SK-N-SH (cell line): ENCODE data around the gene RPAIN. TPM values are rescaled to one million over a fixed set of nuclear protein-coding genes. Genes with fewer than 3 reads are reported as not detected.
"Not testable (repeated sequence)": the region's sequence is repeated elsewhere in the genome, so short reads cannot be mapped to it uniquely, and the experiment has no call there.

ENCODE experiments used
- CTCF ChIA-PET: fragments of 300-600, 350-600 bp; formaldehyde crosslinking; extraction: SDS; loops from one replicate; lab custom pipeline; 2021; lab: Yijun Ruan, JAX
- POLR2A ChIA-PET: fragments of 350-600 bp; sonication (Branson Sonifier 250); formaldehyde crosslinking; extraction: SDS; loops from one replicate; lab custom pipeline; 2020; ENCODE audit warnings: antibody characterized with exemption, inconsistent platforms; lab: Yijun Ruan, JAX
- DNase-seq: peaks from one replicate; pipeline ENCODE4 v3.0.0; 2012
- H2AFZ ChIP-seq: fragments of 200-600 bp; sonication (generic); 2 replicates; pipeline ENCODE4 v1.8.1; 2016; ENCODE audit warnings: antibody characterized with exemption, mild to moderate bottlenecking, low read depth
- H3F3A ChIP-seq: fragments of 200-600 bp; sonication (generic); replicated peaks from 2 replicates; pipeline ENCODE3; 2016; ENCODE audit warnings: antibody characterized with exemption, mild to moderate bottlenecking; ENCODE audit not compliant: insufficient read depth
- H3K27ac ChIP-seq, 2 experiments: fragments of 200-500 bp in 1 of 2; fragments of 200-600 bp in 1 of 2; sonication (Bioruptor generic) in 1 of 2; sonication (generic), shearing (Covaris generic) in 1 of 2; 2 replicates each; pipeline versions ENCODE4 v1.5.1 to v1.6.1; 2014 to 2016; ENCODE audit warnings: low read depth in 2 of 2, inconsistent platforms in 1 of 2, low read length in 1 of 2, mild to moderate bottlenecking in 1 of 2, mixed read lengths in 1 of 2
- H3K27me3 ChIP-seq: fragments of 200-600 bp; sonication (generic), shearing (Covaris generic); 2 replicates; pipeline ENCODE4 v1.6.1; 2016; ENCODE audit warnings: mixed run types; ENCODE audit not compliant: insufficient read depth
- H3K36me3 ChIP-seq, 2 experiments: fragments of 200-500 bp in 1 of 2; fragments of 200-600 bp in 1 of 2; sonication (Bioruptor generic) in 1 of 2; sonication (generic) in 1 of 2; replicated peaks in 1 of 2; 2 replicates each; pipeline versions ENCODE3 to v1.5.1; 2014 to 2016; ENCODE audit warnings: low read length in 1 of 2, mild to moderate bottlenecking in 1 of 2; ENCODE audit not compliant: insufficient read depth in 2 of 2, control insufficient read depth in 1 of 2
- H3K4me1 ChIP-seq, 2 experiments: fragments of 200-500 bp in 1 of 2; fragments of 200-600 bp in 1 of 2; sonication (Bioruptor generic) in 1 of 2; sonication (generic), shearing (Covaris generic) in 1 of 2; 2 replicates each; pipeline versions ENCODE4 v1.5.1 to v1.6.1; 2014 to 2016; ENCODE audit warnings: low read depth in 1 of 2, low read length in 1 of 2, mixed run types in 1 of 2; ENCODE audit not compliant: insufficient read depth in 2 of 2, control insufficient read depth in 1 of 2
- H3K4me2 ChIP-seq: fragments of 200-600 bp; sonication (generic), shearing (Covaris generic); 2 replicates; pipeline ENCODE4 v1.6.1; 2017; ENCODE audit warnings: mixed run types
- H3K4me3 ChIP-seq, 2 experiments: fragments of 200-500 bp in 1 of 2; fragments of 200-600 bp in 1 of 2; sonication (Bioruptor generic) in 1 of 2; sonication (generic), shearing (Covaris generic) in 1 of 2; 2 replicates each; pipeline versions ENCODE4 v1.5.1 to v1.8.1; 2014 to 2016; ENCODE audit warnings: low read depth in 2 of 2, inconsistent platforms in 1 of 2, low read length in 1 of 2, mild to moderate bottlenecking in 1 of 2, mixed read lengths in 1 of 2, moderate library complexity in 1 of 2
- H3K79me2 ChIP-seq: fragments of 200-600 bp; sonication (generic); 2 replicates; pipeline ENCODE4 v1.8.1; 2017; ENCODE audit warnings: mild to moderate bottlenecking; ENCODE audit not compliant: insufficient read depth
- H3K9ac ChIP-seq: fragments of 200-600 bp; sonication (generic); 2 replicates; pipeline ENCODE4 v1.6.1; 2017; ENCODE audit warnings: mixed run types
- H3K9me2 ChIP-seq: fragments of 200-600 bp; sonication (generic); 2 replicates; pipeline ENCODE4 v1.6.1; 2017; ENCODE audit warnings: mixed run types
- H3K9me3 ChIP-seq: fragments of 200-600 bp; sonication (generic); 2 replicates; pipeline ENCODE4 v1.6.1; 2017; ENCODE audit warnings: mixed run types, mild to moderate bottlenecking, moderate library complexity
- H4K20me1 ChIP-seq: fragments of 200-600 bp; sonication (generic); 2 replicates; pipeline ENCODE4 v1.6.1; 2017; ENCODE audit warnings: mild to moderate bottlenecking, mixed run types; ENCODE audit not compliant: insufficient read depth
- CHD2 ChIP-seq: fragments of 150-350 bp; IDR thresholded peaks from 2 replicates; pipeline ENCODE4 v1.6.1; 2018; ENCODE audit warnings: low read length; ENCODE audit not compliant: partially characterized antibody
- EZH2phosphoT487 ChIP-seq: fragments of 200-600 bp; sonication (generic); IDR thresholded peaks from 2 replicates; pipeline ENCODE4 v1.6.1; 2017; ENCODE audit warnings: low read depth, mixed run types, mild to moderate bottlenecking, antibody characterized with exemption, moderate library complexity, borderline replicate concordance
- FOSL2 ChIP-seq: IDR thresholded peaks from 2 replicates; pipeline ENCODE4 v1.4.0; 2012; ENCODE audit warnings: low read depth, mild to moderate bottlenecking, moderate library complexity, borderline replicate concordance
- FOXJ3 ChIP-seq: sonication (generic); formaldehyde crosslinking; IDR thresholded peaks from 2 replicates; pipeline ENCODE4 v1.5.1; 2020; ENCODE audit warnings: mild to moderate bottlenecking, missing genetic modification reagents
- FOXM1 ChIP-seq: IDR thresholded peaks from 2 replicates; pipeline ENCODE4 v1.4.0; 2012; ENCODE audit warnings: low read depth, mild to moderate bottlenecking
- GATA2 ChIP-seq: sonication (generic); formaldehyde crosslinking; IDR thresholded peaks from 2 replicates; pipeline ENCODE4 v1.5.0; 2020; ENCODE audit warnings: mild to moderate bottlenecking, missing genetic modification reagents
- JUND ChIP-seq: IDR thresholded peaks from 2 replicates; pipeline ENCODE4 v1.4.0; 2012
- MXI1 ChIP-seq: IDR thresholded peaks from 2 replicates; pipeline ENCODE4 v1.6.1; 2012; ENCODE audit warnings: mild to moderate bottlenecking, low read depth, low read length, improper control_type of control experiment
- NFIC ChIP-seq: IDR thresholded peaks from 2 replicates; pipeline ENCODE4 v1.4.0; 2012; ENCODE audit warnings: borderline replicate concordance
- POLR2AphosphoS5 ChIP-seq: IDR thresholded peaks from 2 replicates; pipeline ENCODE4 v1.6.1; 2012; ENCODE audit warnings: low read depth, low read length
- RAD21 ChIP-seq: IDR thresholded peaks from 2 replicates; pipeline ENCODE4 v1.6.1; 2012; ENCODE audit warnings: mild to moderate bottlenecking, low read length
- TAF1 ChIP-seq: IDR thresholded peaks from 2 replicates; pipeline ENCODE4 v1.6.1; 2012; ENCODE audit warnings: low read depth, mild to moderate bottlenecking, low read length, moderate library complexity, borderline replicate concordance
- TEAD4 ChIP-seq: IDR thresholded peaks from 2 replicates; pipeline ENCODE4 v1.4.0; 2012; ENCODE audit warnings: mild to moderate bottlenecking, borderline replicate concordance; ENCODE audit not compliant: insufficient read depth
- YY1 ChIP-seq: IDR thresholded peaks from 2 replicates; pipeline ENCODE4 v1.4.0; 2012; ENCODE audit warnings: low read depth, mild to moderate bottlenecking
- WGBS: methylation state at CpG from one replicate; pipeline ENCODE4 v1.1.6; 2017; ENCODE audit warnings: low lambda C conversion rate; 5-methylcytosine and 5-hydroxymethylcytosine counted together
- polyA plus RNA-seq, 3 experiments: library from polyadenylated mRNA; depleted of rRNA; stranded (reverse); fragments of >200 nt; gene quantifications; 2 replicates each; pipeline ENCODE4 v1.2.3, GENCODE V29; 2012
- TF ChIP-seq, protein P1 (sequence below): fragments of 150-350 bp; IDR thresholded peaks from 2 replicates; pipeline ENCODE4 v1.6.1; 2016; ENCODE audit warnings: mild to moderate bottlenecking, low read depth, low read length
- TF ChIP-seq, protein P2 (sequence below): fragments of 200-600 bp; sonication (generic); IDR thresholded peaks from 2 replicates; pipeline ENCODE4 v1.6.1; 2017; ENCODE audit warnings: antibody characterized with exemption, mild to moderate bottlenecking, moderate library complexity
- TF ChIP-seq, protein P3 (sequence below): IDR thresholded peaks from 2 replicates; pipeline ENCODE4; 2012

RPAIN gene
- polyA plus RNA-seq, 1 of the 3 experiments (the other 2 are of a cell fraction), result 75.5 TPM

DNA sequence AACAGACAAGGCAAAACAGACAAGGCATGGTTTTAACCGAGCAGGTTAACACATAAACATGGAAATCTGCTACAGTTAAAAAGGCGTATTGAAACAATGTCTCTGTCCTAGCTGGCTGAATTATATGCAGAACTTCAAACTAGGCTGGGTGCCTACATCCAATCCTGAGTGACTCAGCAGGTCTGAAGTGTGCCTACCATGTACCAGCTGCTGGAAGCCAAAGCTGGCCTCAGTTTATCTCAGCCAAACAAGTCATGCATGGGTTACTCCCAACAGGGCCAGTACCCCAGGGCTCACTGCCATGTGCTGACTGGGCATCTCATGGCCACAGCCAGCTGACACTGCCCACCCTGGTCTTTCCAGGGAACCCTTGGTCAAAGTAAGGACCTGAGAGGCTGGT, 15.0 kb downstream of the RPAIN start:
- Histone ChIP-seq H3K4me3 (no peak overlapping the region), H3K4me1 (peaks cover 0 to 21% of the 10 kb centered on the region in 2 experiments; a peak in 3 of 4 replicates)
- CTCF ChIA-PET, result no interaction called here
- TF ChIP-seq FOXJ3 (CRISPR knock-in tag) (no peak), TEAD4 (no peak), MXI1 (no peak), JUND (no peak), TAF1 (no peak), POLR2AphosphoS5 (no peak), CHD2 (no peak), RAD21 (no peak), EZH2phosphoT487 (no peak), NFIC (no peak), FOSL2 (no peak), FOXM1 (no peak), YY1 (no peak), GATA2 (CRISPR knock-in tag) (no peak)
- TF ChIP-seq, protein P1, sequence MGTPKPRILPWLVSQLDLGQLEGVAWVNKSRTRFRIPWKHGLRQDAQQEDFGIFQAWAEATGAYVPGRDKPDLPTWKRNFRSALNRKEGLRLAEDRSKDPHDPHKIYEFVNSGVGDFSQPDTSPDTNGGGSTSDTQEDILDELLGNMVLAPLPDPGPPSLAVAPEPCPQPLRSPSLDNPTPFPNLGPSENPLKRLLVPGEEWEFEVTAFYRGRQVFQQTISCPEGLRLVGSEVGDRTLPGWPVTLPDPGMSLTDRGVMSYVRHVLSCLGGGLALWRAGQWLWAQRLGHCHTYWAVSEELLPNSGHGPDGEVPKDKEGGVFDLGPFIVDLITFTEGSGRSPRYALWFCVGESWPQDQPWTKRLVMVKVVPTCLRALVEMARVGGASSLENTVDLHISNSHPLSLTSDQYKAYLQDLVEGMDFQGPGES, result no peak
- TF ChIP-seq, protein P2, sequence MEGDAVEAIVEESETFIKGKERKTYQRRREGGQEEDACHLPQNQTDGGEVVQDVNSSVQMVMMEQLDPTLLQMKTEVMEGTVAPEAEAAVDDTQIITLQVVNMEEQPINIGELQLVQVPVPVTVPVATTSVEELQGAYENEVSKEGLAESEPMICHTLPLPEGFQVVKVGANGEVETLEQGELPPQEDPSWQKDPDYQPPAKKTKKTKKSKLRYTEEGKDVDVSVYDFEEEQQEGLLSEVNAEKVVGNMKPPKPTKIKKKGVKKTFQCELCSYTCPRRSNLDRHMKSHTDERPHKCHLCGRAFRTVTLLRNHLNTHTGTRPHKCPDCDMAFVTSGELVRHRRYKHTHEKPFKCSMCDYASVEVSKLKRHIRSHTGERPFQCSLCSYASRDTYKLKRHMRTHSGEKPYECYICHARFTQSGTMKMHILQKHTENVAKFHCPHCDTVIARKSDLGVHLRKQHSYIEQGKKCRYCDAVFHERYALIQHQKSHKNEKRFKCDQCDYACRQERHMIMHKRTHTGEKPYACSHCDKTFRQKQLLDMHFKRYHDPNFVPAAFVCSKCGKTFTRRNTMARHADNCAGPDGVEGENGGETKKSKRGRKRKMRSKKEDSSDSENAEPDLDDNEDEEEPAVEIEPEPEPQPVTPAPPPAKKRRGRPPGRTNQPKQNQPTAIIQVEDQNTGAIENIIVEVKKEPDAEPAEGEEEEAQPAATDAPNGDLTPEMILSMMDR, result no peak
- TF ChIP-seq, protein P3, sequence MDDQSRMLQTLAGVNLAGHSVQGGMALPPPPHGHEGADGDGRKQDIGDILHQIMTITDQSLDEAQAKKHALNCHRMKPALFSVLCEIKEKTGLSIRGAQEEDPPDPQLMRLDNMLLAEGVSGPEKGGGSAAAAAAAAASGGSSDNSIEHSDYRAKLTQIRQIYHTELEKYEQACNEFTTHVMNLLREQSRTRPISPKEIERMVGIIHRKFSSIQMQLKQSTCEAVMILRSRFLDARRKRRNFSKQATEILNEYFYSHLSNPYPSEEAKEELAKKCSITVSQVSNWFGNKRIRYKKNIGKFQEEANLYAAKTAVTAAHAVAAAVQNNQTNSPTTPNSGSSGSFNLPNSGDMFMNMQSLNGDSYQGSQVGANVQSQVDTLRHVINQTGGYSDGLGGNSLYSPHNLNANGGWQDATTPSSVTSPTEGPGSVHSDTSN, result no peak
- TF ChIP-seq, all 33 proteins: peak for 0
- Histone ChIP-seq H2AFZ (no peak overlapping the region), H3F3A (peaks cover 29% of the 10 kb centered on the region), H3K79me2 (peaks cover 44% of the 10 kb centered on the region), H3K27ac (no peak overlapping the region), H3K9me3 (no peaks in the 10 kb centered on the region), H3K4me2 (no peak overlapping the region), H4K20me1 (no peaks in the 10 kb centered on the region), H3K9ac (no peak overlapping the region), H3K36me3 (peaks cover 54 to 55% of the 10 kb centered on the region in 2 experiments), H3K9me2 (no peaks in the 10 kb centered on the region), H3K27me3 (no peaks in the 10 kb centered on the region)
- no peak for DNase-seq
- POLR2A ChIA-PET, result no interaction called here
- WGBS, result 100% methylated on average over 2 of the region's 2 CpGs

DNA sequence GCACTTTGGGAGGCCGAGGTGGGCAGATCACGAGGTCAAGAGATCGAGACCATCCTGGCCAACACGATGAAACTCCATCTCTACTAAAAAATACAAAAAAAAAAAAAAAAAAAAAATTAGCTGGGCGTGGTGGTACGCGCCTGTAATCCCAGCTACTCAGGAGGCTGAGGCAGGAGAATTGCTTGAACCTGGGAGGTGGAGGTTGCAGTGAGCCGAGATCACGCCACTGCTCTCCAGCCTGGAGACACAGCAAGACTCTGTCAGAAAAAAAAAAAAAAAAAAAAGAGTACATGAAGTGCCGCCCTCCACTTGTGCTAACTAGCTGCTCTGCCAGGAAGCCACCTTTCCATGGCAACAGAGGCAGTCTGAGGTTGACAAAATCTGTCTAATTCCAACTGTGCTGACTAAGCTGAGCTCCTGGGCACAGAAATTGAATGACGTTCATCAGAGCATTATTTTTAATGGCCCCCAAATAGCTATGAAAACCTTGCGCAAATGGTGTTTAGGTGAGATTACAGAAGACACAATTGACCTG, 15.9 kb downstream of the RPAIN start:
- H3K27ac ChIP-seq, H4K20me1 ChIP-seq, H3K9ac ChIP-seq, H3K9me3 ChIP-seq, H2AFZ ChIP-seq, H3K27me3 ChIP-seq, POLR2A ChIA-PET, H3K4me3 ChIP-seq, H3K9me2 ChIP-seq, DNase-seq: not testable (repeated sequence)
- WGBS, result 93% methylated on average over 12 of the region's 12 CpGs
- Histone ChIP-seq H3F3A (peaks cover 30% of the 10 kb centered on the region), H3K4me1 (peaks cover 0 to 21% of the 10 kb centered on the region in 2 experiments; a peak in 3 of 4 replicates), H3K79me2 (peaks cover 44% of the 10 kb centered on the region), H3K4me2 (0 out of 2 replicates have a peak overlapping the region, but pooled peaks have one; percentile 90), H3K36me3 (peaks cover 53 to 54% of the 10 kb centered on the region in 2 experiments)
- CTCF ChIA-PET, result interaction anchor here (1.6 kb wide), 1 partner anchor 33 kb away, joined by 4 read pairs; the partner anchor contains the start of gene DHX33
